ENCODE results near the gene ADAM19.

GRCh38 chr5:157590478-157590877 lies 14.9 kb upstream of the ADAM19 start:
- TF ChIP-seq, protein P1, sequence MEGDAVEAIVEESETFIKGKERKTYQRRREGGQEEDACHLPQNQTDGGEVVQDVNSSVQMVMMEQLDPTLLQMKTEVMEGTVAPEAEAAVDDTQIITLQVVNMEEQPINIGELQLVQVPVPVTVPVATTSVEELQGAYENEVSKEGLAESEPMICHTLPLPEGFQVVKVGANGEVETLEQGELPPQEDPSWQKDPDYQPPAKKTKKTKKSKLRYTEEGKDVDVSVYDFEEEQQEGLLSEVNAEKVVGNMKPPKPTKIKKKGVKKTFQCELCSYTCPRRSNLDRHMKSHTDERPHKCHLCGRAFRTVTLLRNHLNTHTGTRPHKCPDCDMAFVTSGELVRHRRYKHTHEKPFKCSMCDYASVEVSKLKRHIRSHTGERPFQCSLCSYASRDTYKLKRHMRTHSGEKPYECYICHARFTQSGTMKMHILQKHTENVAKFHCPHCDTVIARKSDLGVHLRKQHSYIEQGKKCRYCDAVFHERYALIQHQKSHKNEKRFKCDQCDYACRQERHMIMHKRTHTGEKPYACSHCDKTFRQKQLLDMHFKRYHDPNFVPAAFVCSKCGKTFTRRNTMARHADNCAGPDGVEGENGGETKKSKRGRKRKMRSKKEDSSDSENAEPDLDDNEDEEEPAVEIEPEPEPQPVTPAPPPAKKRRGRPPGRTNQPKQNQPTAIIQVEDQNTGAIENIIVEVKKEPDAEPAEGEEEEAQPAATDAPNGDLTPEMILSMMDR (IDR thresholded peaks at IDR 0.05; ENCODE audit: poor library complexity, severe bottlenecking): no peak
- TF ChIP-seq EP300 (conservative IDR thresholded peaks at IDR 0.05; ENCODE audit: poor library complexity, severe bottlenecking): no peak
- TF ChIP-seq EZH2 (IDR thresholded peaks at IDR 0.05; ENCODE audit: borderline replicate concordance, insufficient read depth, low read length, poor library complexity, severe bottlenecking): no peak
- TF ChIP-seq, protein P2, sequence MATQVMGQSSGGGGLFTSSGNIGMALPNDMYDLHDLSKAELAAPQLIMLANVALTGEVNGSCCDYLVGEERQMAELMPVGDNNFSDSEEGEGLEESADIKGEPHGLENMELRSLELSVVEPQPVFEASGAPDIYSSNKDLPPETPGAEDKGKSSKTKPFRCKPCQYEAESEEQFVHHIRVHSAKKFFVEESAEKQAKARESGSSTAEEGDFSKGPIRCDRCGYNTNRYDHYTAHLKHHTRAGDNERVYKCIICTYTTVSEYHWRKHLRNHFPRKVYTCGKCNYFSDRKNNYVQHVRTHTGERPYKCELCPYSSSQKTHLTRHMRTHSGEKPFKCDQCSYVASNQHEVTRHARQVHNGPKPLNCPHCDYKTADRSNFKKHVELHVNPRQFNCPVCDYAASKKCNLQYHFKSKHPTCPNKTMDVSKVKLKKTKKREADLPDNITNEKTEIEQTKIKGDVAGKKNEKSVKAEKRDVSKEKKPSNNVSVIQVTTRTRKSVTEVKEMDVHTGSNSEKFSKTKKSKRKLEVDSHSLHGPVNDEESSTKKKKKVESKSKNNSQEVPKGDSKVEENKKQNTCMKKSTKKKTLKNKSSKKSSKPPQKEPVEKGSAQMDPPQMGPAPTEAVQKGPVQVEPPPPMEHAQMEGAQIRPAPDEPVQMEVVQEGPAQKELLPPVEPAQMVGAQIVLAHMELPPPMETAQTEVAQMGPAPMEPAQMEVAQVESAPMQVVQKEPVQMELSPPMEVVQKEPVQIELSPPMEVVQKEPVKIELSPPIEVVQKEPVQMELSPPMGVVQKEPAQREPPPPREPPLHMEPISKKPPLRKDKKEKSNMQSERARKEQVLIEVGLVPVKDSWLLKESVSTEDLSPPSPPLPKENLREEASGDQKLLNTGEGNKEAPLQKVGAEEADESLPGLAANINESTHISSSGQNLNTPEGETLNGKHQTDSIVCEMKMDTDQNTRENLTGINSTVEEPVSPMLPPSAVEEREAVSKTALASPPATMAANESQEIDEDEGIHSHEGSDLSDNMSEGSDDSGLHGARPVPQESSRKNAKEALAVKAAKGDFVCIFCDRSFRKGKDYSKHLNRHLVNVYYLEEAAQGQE (IDR thresholded peaks at IDR 0.05; ENCODE audit: borderline replicate concordance): no peak
